GM12878 (cell line): ENCODE results near the gene PRR29. TPM values are rescaled to one million over a fixed set of nuclear protein-coding genes. Genes with fewer than 3 reads are reported as not detected.

Experiments
- ATAC-seq: fragments of 200-7000 bp; cut with Tn5 transposase; 3 replicates; pipeline ENCODE4 v1.9.1; 2020; ENCODE audit warnings: mild to moderate bottlenecking, moderate library complexity
- BruUV-seq: library from RNA; stranded (reverse); fragments of 400-500 nt; replicated peaks from 2 replicates; lab custom pipeline; 2021; lab: Mats Ljungman, UMichigan
- CTCF ChIA-PET: fragments of 300-600 bp; sonication (Branson Sonifier 250); formaldehyde crosslinking; extraction: SDS; loops from one replicate; lab custom pipeline; 2021; ENCODE audit warnings: inconsistent platforms; lab: Yijun Ruan, JAX
- POLR2A ChIA-PET: fragments of 350-600 bp; formaldehyde crosslinking; extraction: SDS; loops from one replicate; lab custom pipeline; 2021; ENCODE audit warnings: inconsistent platforms; lab: Charles Lee
- RAD21 ChIA-PET: fragments of 300-600 bp; sonication (Branson Sonifier 250); formaldehyde crosslinking; loops from one replicate; lab custom pipeline; 2023; ENCODE audit warnings: antibody characterized with exemption; ENCODE audit not compliant: unreplicated experiment; lab: Charles Lee
- SMC1A ChIA-PET: fragments of 300-600 bp; sonication (Branson Sonifier 250); formaldehyde crosslinking; loops from one replicate; lab custom pipeline; 2023; ENCODE audit not compliant: unreplicated experiment, uncharacterized antibody; lab: Charles Lee
- DNase-seq: peaks from one replicate; pipeline ENCODE4 v3.0.0-alpha.2; 2011; ENCODE audit warnings: low read depth, low spot score
- FAIRE-seq: peaks from 3 replicates; lab custom pipeline; 2011; peaks lifted over from hg19 to GRCh38; lab: Jason Lieb, UNC
- H2AFZ ChIP-seq: 2 replicates; pipeline ENCODE4 v1.6.0; 2011; ENCODE audit warnings: low read depth, low read length, control low read depth; ENCODE audit not compliant: control insufficient read depth
- H3K27ac ChIP-seq: 2 replicates; pipeline ENCODE4 v1.5.1; 2011; ENCODE audit warnings: control low read depth; ENCODE audit not compliant: control insufficient read depth, insufficient read depth
- H3K27me3 ChIP-seq, 2 experiments: replicated peaks in 1 of 2; 2 replicates each; pipeline versions ENCODE4 v1.6.0 to v1.6.1; 2011; ENCODE audit warnings: low read length in 1 of 2; ENCODE audit not compliant: control insufficient read depth in 2 of 2, insufficient read depth in 2 of 2
- H3K36me3 ChIP-seq, 2 experiments: 2 replicates each; pipeline ENCODE4 v1.5.1; 2011; ENCODE audit warnings: low read length in 1 of 2; ENCODE audit not compliant: control insufficient read depth in 2 of 2, insufficient read depth in 2 of 2
- H3K4me1 ChIP-seq: 2 replicates; pipeline ENCODE4 v1.6.1; 2011; ENCODE audit warnings: mild to moderate bottlenecking, low read length, moderate library complexity, mixed read lengths; ENCODE audit not compliant: control insufficient read depth, insufficient read depth
- H3K4me2 ChIP-seq: 2 replicates; pipeline ENCODE4 v1.6.0; 2011; ENCODE audit warnings: control low read depth; ENCODE audit not compliant: control insufficient read depth, insufficient read depth
- H3K4me3 ChIP-seq: fragments of 200-600 bp; sonication (generic); 2 replicates; pipeline ENCODE4 v1.5.1; 2016
- H3K79me2 ChIP-seq: 2 replicates; pipeline ENCODE4 v1.6.0; 2011; ENCODE audit warnings: low read length; ENCODE audit not compliant: control insufficient read depth, insufficient read depth
- H3K9ac ChIP-seq: 2 replicates; pipeline ENCODE4 v1.8.0; 2011; ENCODE audit warnings: low read length, control low read depth, mixed read lengths; ENCODE audit not compliant: control insufficient read depth, insufficient read depth
- H3K9me3 ChIP-seq: replicated peaks from 3 replicates; pipeline ENCODE4 v1.5.1; 2011; ENCODE audit warnings: mild to moderate bottlenecking, low read length; ENCODE audit not compliant: control insufficient read depth, insufficient read depth
- H4K20me1 ChIP-seq: 2 replicates; pipeline ENCODE4 v1.6.0; 2011; ENCODE audit not compliant: control insufficient read depth, insufficient read depth
- CREB1 ChIP-seq: IDR thresholded peaks from 2 replicates; pipeline ENCODE4 v1.6.1; 2012; ENCODE audit warnings: low read depth, mild to moderate bottlenecking, inconsistent platforms
- EGR1 ChIP-seq, 2 experiments: IDR thresholded peaks; 1 replicate in 1 of 2; 2 replicates in 1 of 2; pipeline ENCODE4 v1.6.1; 2011 to 2012; ENCODE audit warnings: low read depth in 2 of 2, low read length in 2 of 2, borderline replicate concordance in 1 of 2, mild to moderate bottlenecking in 1 of 2, moderate library complexity in 1 of 2
- ESRRA ChIP-seq: IDR thresholded peaks from 2 replicates; pipeline ENCODE4 v1.6.1; 2012; ENCODE audit warnings: mild to moderate bottlenecking, low read length, improper control_type of control experiment
- FOXM1 ChIP-seq: IDR thresholded peaks from 2 replicates; pipeline ENCODE4 v1.6.1; 2012; ENCODE audit warnings: low read depth, mild to moderate bottlenecking, inconsistent platforms, low read length, moderate library complexity
- MYB ChIP-seq: fragments of 150-350 bp; IDR thresholded peaks from 2 replicates; pipeline ENCODE4 v1.6.1; 2014; ENCODE audit warnings: mild to moderate bottlenecking, low read depth, low read length, borderline replicate concordance
- POLR2AphosphoS2 ChIP-seq: IDR thresholded peaks from 2 replicates; pipeline ENCODE4 v1.6.1; 2011; ENCODE audit warnings: low read depth, mild to moderate bottlenecking, low read length, improper control_type of control experiment, moderate library complexity
- RAD51 ChIP-seq: fragments of 450-650 bp; IDR thresholded peaks from 2 replicates; pipeline ENCODE4 v1.6.1; 2016; ENCODE audit warnings: moderate library complexity, mild to moderate bottlenecking, inconsistent platforms
- RB1 ChIP-seq: fragments of 450-650 bp; formaldehyde crosslinking; IDR thresholded peaks from 2 replicates; pipeline ENCODE4 v1.6.1; 2017; ENCODE audit warnings: mild to moderate bottlenecking, borderline replicate concordance
- SIX5 ChIP-seq: IDR thresholded peaks from 2 replicates; pipeline ENCODE4 v1.6.1; 2011; ENCODE audit warnings: mild to moderate bottlenecking, low read depth, low read length, moderate library complexity; ENCODE audit not compliant: severe bottlenecking
- SMAD1 ChIP-seq: fragments of 450-650 bp; IDR thresholded peaks from 2 replicates; pipeline ENCODE4 v1.6.1; 2018; ENCODE audit warnings: mild to moderate bottlenecking, low read depth; ENCODE audit not compliant: partially characterized antibody
- SP1 ChIP-seq: IDR thresholded peaks from one replicate; pipeline ENCODE4 v1.6.1; 2011; ENCODE audit warnings: low read depth, low read length
- ZNF217 ChIP-seq: fragments of 450-650 bp; IDR thresholded peaks from 2 replicates; pipeline ENCODE4 v1.6.1; 2017; ENCODE audit warnings: antibody characterized with exemption, mild to moderate bottlenecking
- ZNF24 ChIP-seq: fragments of 450-650 bp; IDR thresholded peaks from 2 replicates; pipeline ENCODE4 v1.6.1; 2017; ENCODE audit warnings: antibody characterized with exemption, mild to moderate bottlenecking
- WGBS: methylation state at CpG from one replicate; pipeline ENCODE4 v1.1.6; 2016; ENCODE audit warnings: low lambda C conversion rate; ENCODE audit not compliant: insufficient replicate concordance, insufficient coverage; ENCODE audit errors: missing lambda C conversion rate; 5-methylcytosine and 5-hydroxymethylcytosine counted together
- in situ Hi-C: fragments of 300-500 bp; cut with MboI; formaldehyde crosslinking; loops from 9 replicates; pipeline ENCODE4 v1.14.3; 2018; ENCODE audit warnings: mixed read lengths
- intact Hi-C: fragments of 100-400 bp; cut with micrococcal nuclease; formaldehyde crosslinking; loops from one replicate; pipeline ENCODE4 v1.14.2; 2022; ENCODE audit not compliant: unreplicated experiment
- polyA plus RNA-seq, 11 experiments: library from polyadenylated mRNA; depleted of rRNA in 4 of 11; unstranded in 6 of 11; stranded (reverse) in 5 of 11; fragments of >200 nt; fragmentation: Nextera tagmentation in 4 of 11; fragmentation: Illumina TruSeq in 1 of 11; extraction: Ambion mirVana in 4 of 11; extraction: Trizol in 1 of 11; gene quantifications; 1 replicate in 1 of 11; 2 replicates in 10 of 11; pipeline versions ENCODE4 v1.2.1 to v1.2.3, GENCODE V29; 2011 to 2016; ENCODE audit warnings: inconsistent platforms in 2 of 11, missing spikeins in 2 of 11, low read depth in 1 of 11
- total RNA-seq, 4 experiments: library from RNA; depleted of rRNA in 3 of 4; stranded (reverse); fragments of >200 nt in 3 of 4; fragmentation: Illumina TruSeq in 1 of 4; extraction: Trizol in 1 of 4; gene quantifications; 2 replicates each; pipeline versions ENCODE4 v1.2.1 to v1.2.3, GENCODE V29; 2013 to 2021
- TF ChIP-seq, protein P1 (sequence below): fragments of 450-650 bp; IDR thresholded peaks from 2 replicates; pipeline ENCODE4 v1.6.1; 2017; ENCODE audit warnings: antibody characterized with exemption, mild to moderate bottlenecking, moderate library complexity
- TF ChIP-seq, protein P2 (sequence below): fragments of 450-650 bp; IDR thresholded peaks from 2 replicates; pipeline ENCODE4 v1.6.1; 2016; ENCODE audit warnings: mild to moderate bottlenecking

The PRR29 gene
- total and polyA plus RNA-seq, 10 of the 15 experiments (the other 5 are each of a cell fraction or from before 2014, with no cell fraction given): 0.01 to 2.4 (median 0.18) TPM; not detected in 3

DNA sequence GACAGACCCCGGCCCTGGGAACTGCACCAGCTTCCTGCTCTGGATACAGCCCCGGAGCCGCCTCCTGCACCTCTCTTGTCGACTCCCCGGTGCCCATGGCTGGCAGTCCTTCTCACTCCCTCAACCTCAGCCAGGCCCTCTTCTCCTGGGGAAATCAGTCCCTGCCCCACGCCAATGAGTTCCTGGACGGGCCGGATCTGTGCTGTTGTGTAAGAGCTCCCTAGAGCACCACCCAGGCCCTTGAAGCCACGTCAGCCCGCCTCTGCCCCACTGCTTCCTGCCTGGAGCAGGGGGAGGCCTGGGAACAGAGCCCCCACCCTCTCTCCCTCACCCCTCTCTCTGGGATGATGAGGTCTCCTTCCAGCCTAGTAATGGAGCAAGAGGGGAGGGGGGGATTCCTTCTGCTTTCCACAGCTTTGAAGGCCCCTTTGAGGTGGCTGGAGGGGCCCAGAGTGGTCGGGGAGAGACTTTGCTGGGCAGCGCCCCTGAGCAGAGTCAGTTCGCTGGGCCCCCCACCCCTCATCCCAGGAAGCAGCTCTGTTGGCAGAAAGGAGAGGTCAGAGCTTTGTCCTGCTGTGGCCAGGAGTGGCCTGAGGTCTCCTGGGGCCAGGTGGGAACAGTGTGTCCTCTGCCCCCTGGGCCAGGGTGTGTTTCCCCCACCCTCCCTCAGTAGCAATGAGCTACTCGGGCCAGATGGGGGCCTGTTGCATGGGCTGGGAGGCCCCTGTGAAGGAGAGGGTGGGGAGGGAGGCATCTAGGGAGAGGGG lies 3.8 kb downstream of the PRR29 start:
- in situ Hi-C loops: no loop called here
- BruUV-seq: no TSS peak
- ChIA-PET POLR2A (no interaction called here), CTCF (interaction anchor here (0.5 to 1.4 kb wide), 2 partner anchors 11 to 25 kb away, joined by 3 to 4 read pairs; no protein-coding TSS in a partner anchor), RAD21 (no interaction called here), SMC1A (no interaction called here)
- H4K20me1 ChIP-seq: no peaks in the 10 kb centered on the region
- ATAC-seq: no peak
- intact Hi-C loops: no loop called here
- H3K79me2 ChIP-seq: no peaks in the 10 kb centered on the region
- peaks cover 3 to 4% of the 10 kb centered on the region in 2 experiments; a peak in 3 of 4 replicates for H3K27me3 ChIP-seq
- TF ChIP-seq ESRRA (no peak), MYB (no peak), FOXM1 (no peak), SP1 (no peak), RB1 (no peak), ZNF24 (no peak), RAD51 (no peak), ZNF217 (no peak), POLR2AphosphoS2 (no peak), CREB1 (no peak), EGR1 (IDR thresholded peaks at IDR 0.05; ENCODE audit: borderline replicate concordance in 1 of 2, low read depth in 2 of 2, low read length in 2 of 2) (no peak), SIX5 (no peak), SMAD1 (no peak)
- TF ChIP-seq, protein P1, sequence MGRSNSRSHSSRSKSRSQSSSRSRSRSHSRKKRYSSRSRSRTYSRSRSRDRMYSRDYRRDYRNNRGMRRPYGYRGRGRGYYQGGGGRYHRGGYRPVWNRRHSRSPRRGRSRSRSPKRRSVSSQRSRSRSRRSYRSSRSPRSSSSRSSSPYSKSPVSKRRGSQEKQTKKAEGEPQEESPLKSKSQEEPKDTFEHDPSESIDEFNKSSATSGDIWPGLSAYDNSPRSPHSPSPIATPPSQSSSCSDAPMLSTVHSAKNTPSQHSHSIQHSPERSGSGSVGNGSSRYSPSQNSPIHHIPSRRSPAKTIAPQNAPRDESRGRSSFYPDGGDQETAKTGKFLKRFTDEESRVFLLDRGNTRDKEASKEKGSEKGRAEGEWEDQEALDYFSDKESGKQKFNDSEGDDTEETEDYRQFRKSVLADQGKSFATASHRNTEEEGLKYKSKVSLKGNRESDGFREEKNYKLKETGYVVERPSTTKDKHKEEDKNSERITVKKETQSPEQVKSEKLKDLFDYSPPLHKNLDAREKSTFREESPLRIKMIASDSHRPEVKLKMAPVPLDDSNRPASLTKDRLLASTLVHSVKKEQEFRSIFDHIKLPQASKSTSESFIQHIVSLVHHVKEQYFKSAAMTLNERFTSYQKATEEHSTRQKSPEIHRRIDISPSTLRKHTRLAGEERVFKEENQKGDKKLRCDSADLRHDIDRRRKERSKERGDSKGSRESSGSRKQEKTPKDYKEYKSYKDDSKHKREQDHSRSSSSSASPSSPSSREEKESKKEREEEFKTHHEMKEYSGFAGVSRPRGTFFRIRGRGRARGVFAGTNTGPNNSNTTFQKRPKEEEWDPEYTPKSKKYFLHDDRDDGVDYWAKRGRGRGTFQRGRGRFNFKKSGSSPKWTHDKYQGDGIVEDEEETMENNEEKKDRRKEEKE: no peak
- TF ChIP-seq, protein P2, sequence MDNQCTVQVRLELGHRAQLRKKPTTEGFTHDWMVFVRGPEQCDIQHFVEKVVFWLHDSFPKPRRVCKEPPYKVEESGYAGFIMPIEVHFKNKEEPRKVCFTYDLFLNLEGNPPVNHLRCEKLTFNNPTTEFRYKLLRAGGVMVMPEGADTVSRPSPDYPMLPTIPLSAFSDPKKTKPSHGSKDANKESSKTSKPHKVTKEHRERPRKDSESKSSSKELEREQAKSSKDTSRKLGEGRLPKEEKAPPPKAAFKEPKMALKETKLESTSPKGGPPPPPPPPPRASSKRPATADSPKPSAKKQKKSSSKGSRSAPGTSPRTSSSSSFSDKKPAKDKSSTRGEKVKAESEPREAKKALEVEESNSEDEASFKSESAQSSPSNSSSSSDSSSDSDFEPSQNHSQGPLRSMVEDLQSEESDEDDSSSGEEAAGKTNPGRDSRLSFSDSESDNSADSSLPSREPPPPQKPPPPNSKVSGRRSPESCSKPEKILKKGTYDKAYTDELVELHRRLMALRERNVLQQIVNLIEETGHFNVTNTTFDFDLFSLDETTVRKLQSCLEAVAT: no peak
- DNase-seq: no peak
- 83% methylated on average over 14 of the region's 14 CpGs for WGBS
- H3K4me3 ChIP-seq: no peak overlapping the region
- H3K9me3 ChIP-seq: no peaks in the 10 kb centered on the region
- H3K36me3 ChIP-seq: peaks cover 8 to 17% of the 10 kb centered on the region in 2 experiments; a peak in 3 of 4 replicates
- no peak overlapping the region for H3K4me2 ChIP-seq
- H3K4me1 ChIP-seq: peaks cover 4% of the 10 kb centered on the region
- no peak overlapping the region for H3K9ac ChIP-seq
- no peak for FAIRE-seq
- no peak overlapping the region for H2AFZ ChIP-seq
- H3K27ac ChIP-seq: no peak overlapping the region
